Neural cell (in vitro differentiated cells): Measurements from ENCODE around the gene ADARB2. TPM values are rescaled to one million over a fixed set of nuclear protein-coding genes. Genes with fewer than 3 reads are reported as not detected.

Experiments used
- H2AFZ ChIP-seq: fragments of 200-600, 300-800 bp; sonication (generic), shearing (Covaris generic); 2 replicates; pipeline ENCODE4 v1.6.0; 2014; ENCODE audit warnings: low read depth, mild to moderate bottlenecking, antibody characterized with exemption, low read length, moderate library complexity
- H3F3A ChIP-seq: fragments of 200-600 bp; shearing (Covaris generic); 2 replicates; pipeline ENCODE4 v1.6.1; 2016; ENCODE audit warnings: mild to moderate bottlenecking, moderate library complexity, mixed read lengths, antibody characterized with exemption, low read length; ENCODE audit not compliant: insufficient read depth, poor library complexity, severe bottlenecking
- H3K27ac ChIP-seq: fragments of 200-600, 300-800 bp; sonication (generic), shearing (Covaris generic); 2 replicates; pipeline ENCODE4 v1.5.1; 2014; ENCODE audit warnings: mild to moderate bottlenecking, low read length, moderate library complexity
- H3K27me3 ChIP-seq: fragments of 300-800, 200-600 bp; sonication (generic), shearing (Covaris generic); 2 replicates; pipeline ENCODE4 v1.6.0; 2014; ENCODE audit warnings: mild to moderate bottlenecking, low read depth, low read length, moderate library complexity; ENCODE audit not compliant: insufficient read depth
- H3K36me3 ChIP-seq: fragments of 300-800, 200-600 bp; sonication (generic), shearing (Covaris generic); 2 replicates; pipeline ENCODE4 v1.5.1; 2014; ENCODE audit warnings: mild to moderate bottlenecking, antibody characterized with exemption, low read length, moderate library complexity; ENCODE audit not compliant: insufficient read depth
- H3K4me2 ChIP-seq: fragments of 300-800, 200-600 bp; sonication (generic), shearing (Covaris generic); 2 replicates; pipeline ENCODE4 v1.6.0; 2014; ENCODE audit warnings: mild to moderate bottlenecking, low read length
- H3K4me3 ChIP-seq: fragments of 300-800, 200-600 bp; sonication (generic), shearing (Covaris generic); 2 replicates; pipeline ENCODE4 v1.5.1; 2014; ENCODE audit warnings: mild to moderate bottlenecking, low read length, moderate library complexity
- H3K79me2 ChIP-seq: fragments of 200-600 bp; shearing (Covaris generic); replicated peaks from 2 replicates; pipeline ENCODE4 v1.6.0; 2014; ENCODE audit warnings: mild to moderate bottlenecking, low read length, moderate library complexity; ENCODE audit not compliant: insufficient read depth
- H3K9ac ChIP-seq: fragments of 300-800, 200-600 bp; sonication (generic), shearing (Covaris generic); 2 replicates; pipeline ENCODE4 v1.6.1; 2016; ENCODE audit warnings: mild to moderate bottlenecking, low read length, mixed read lengths
- H3K9me2 ChIP-seq: fragments of 200-600 bp; shearing (Covaris generic); 2 replicates; pipeline ENCODE4 v1.6.1; 2016; ENCODE audit warnings: mild to moderate bottlenecking, low read length, mixed read lengths; ENCODE audit not compliant: insufficient read depth
- H3K9me3 ChIP-seq: fragments of 200-600, 300-800 bp; sonication (generic), shearing (Covaris generic); 2 replicates; pipeline ENCODE4 v1.6.1; 2016; ENCODE audit warnings: mild to moderate bottlenecking, mixed run types, low read length, moderate library complexity, mixed read lengths
- H4K20me1 ChIP-seq: fragments of 200-600 bp; shearing (Covaris generic); 2 replicates; pipeline ENCODE4 v1.6.1; 2016; ENCODE audit warnings: mild to moderate bottlenecking, mixed run types; ENCODE audit not compliant: insufficient read depth
- CTCF ChIP-seq: fragments of 450-650 bp; IDR thresholded peaks from 2 replicates; pipeline ENCODE4 v1.5.1; 2014; ENCODE audit warnings: antibody characterized with exemption, mild to moderate bottlenecking, moderate library complexity; ENCODE audit not compliant: poor library complexity, severe bottlenecking
- EP300 ChIP-seq: fragments of 450-650 bp; conservative IDR thresholded peaks from 2 replicates; pipeline ENCODE4 v1.6.1; 2014; ENCODE audit warnings: antibody characterized with exemption, mild to moderate bottlenecking, moderate library complexity; ENCODE audit not compliant: poor library complexity, severe bottlenecking
- EZH2 ChIP-seq: fragments of 200-600, 300-800 bp; shearing (Covaris generic), sonication (generic); IDR thresholded peaks from 2 replicates; pipeline ENCODE4 v1.6.1; 2014; ENCODE audit warnings: antibody characterized with exemption, low read length, borderline replicate concordance, mild to moderate bottlenecking; ENCODE audit not compliant: insufficient read depth, poor library complexity, severe bottlenecking
- MXI1 ChIP-seq: fragments of 450-650 bp; conservative IDR thresholded peaks from 2 replicates; pipeline ENCODE4 v1.6.1; 2014; ENCODE audit warnings: antibody characterized with exemption, mild to moderate bottlenecking; ENCODE audit not compliant: poor library complexity, severe bottlenecking
- POLR2AphosphoS5 ChIP-seq: IDR thresholded peaks from 2 replicates; pipeline ENCODE4 v1.6.1; 2012
- RAD21 ChIP-seq: fragments of 450-650 bp; conservative IDR thresholded peaks from 2 replicates; pipeline ENCODE4 v1.6.1; 2014; ENCODE audit warnings: antibody characterized with exemption, mild to moderate bottlenecking, moderate library complexity
- REST ChIP-seq: IDR thresholded peaks from 2 replicates; pipeline ENCODE4 v1.6.1; 2012; ENCODE audit warnings: borderline replicate concordance
- SMC3 ChIP-seq: fragments of 450-650 bp; conservative IDR thresholded peaks from 2 replicates; pipeline ENCODE4 v1.6.1; 2014; ENCODE audit warnings: antibody characterized with exemption, mild to moderate bottlenecking, moderate library complexity; ENCODE audit not compliant: poor library complexity
- TAF1 ChIP-seq: IDR thresholded peaks from 2 replicates; pipeline ENCODE4 v1.6.1; 2012; ENCODE audit warnings: low read depth
- polyA plus RNA-seq: library from polyadenylated mRNA; depleted of rRNA; stranded (reverse); fragments of >200 nt; gene quantifications from 2 replicates; pipeline ENCODE4 v1.2.3, GENCODE V29; 2014

The ADARB2 gene
- polyA plus RNA-seq, 1 donor from 2014 or later, result 3.6 TPM

GRCh38 chr10:1171586-1171985 lies 565.7 kb downstream of the ADARB2 start:
- H3K9me3 ChIP-seq, result no peaks in the 10 kb centered on the region
- no peaks in the 10 kb centered on the region for H3K9me2 ChIP-seq
- no peak overlapping the region for H3K4me2 ChIP-seq
- no peaks in the 10 kb centered on the region for H4K20me1 ChIP-seq
- H3K27ac ChIP-seq, result no peak overlapping the region
- H3K27me3 ChIP-seq, result no peaks in the 10 kb centered on the region
- no peaks in the 10 kb centered on the region for H3K79me2 ChIP-seq
- H3K4me3 ChIP-seq, result no peak overlapping the region
- H3F3A ChIP-seq, result no peaks in the 10 kb centered on the region
- no peak overlapping the region for H3K9ac ChIP-seq
- no peaks in the 10 kb centered on the region for H3K36me3 ChIP-seq
- no peak overlapping the region for H2AFZ ChIP-seq
- TF ChIP-seq SMC3 (no peak), CTCF (no peak), EZH2 (no peak), EP300 (no peak), POLR2AphosphoS5 (no peak), REST (no peak), TAF1 (no peak), MXI1 (no peak), RAD21 (no peak)

- Histone ChIP-seq H3K27ac (no peak overlapping the region), H3K27me3 (no peaks in the 10 kb centered on the region), H3K9me2 (no peaks in the 10 kb centered on the region), H3K9me3 (no peaks in the 10 kb centered on the region), H4K20me1 (no peaks in the 10 kb centered on the region), H3K79me2 (no peaks in the 10 kb centered on the region), H3K36me3 (no peaks in the 10 kb centered on the region), H3F3A (no peaks in the 10 kb centered on the region), H2AFZ (no peak overlapping the region), H3K4me2 (no peak overlapping the region), H3K4me3 (no peak overlapping the region), H3K9ac (no peak overlapping the region)
- TF ChIP-seq SMC3, result no peak
- no peak for TF ChIP-seq EP300
- TF ChIP-seq TAF1, result no peak
- TF ChIP-seq EZH2, result no peak
- TF ChIP-seq MXI1, result no peak
- TF ChIP-seq RAD21, result no peak
- TF ChIP-seq POLR2AphosphoS5, result no peak
- TF ChIP-seq REST, result no peak
- no peak for TF ChIP-seq CTCF
Measured at GRCh38 chr10:1171182-1171581, 566.1 kb downstream of the ADARB2 start.
